ENCODE results near the gene GAB4. TPM values are rescaled to one million over a fixed set of nuclear protein-coding genes. Genes with fewer than 3 reads are reported as not detected.

The GAB4 gene
- total and polyA plus RNA-seq, 2 donors (not counting 3 experiments of a cell fraction or from before 2014, with no cell fraction given): not detected

DNA sequence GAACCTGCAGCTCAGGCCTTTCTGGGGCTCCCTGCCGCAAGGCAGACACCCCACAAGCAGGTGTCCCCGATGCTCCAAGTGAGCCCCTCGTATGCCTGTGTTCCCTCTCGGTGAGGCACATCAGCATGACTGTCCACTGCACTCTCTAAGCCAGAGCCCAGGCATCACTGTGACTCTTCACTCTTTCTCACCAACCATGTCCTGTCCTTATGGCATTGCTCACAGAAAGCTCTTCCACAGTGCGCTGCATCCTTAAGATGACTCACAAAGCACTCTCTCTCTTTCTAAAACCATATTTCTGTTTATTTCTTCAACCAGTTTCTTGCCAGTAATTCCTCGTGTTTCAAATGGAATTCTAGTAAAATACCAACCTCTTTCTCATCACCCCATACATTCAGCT, 18.1 kb downstream of the GAB4 start:
- no TSS peak for BruUV-seq (replicated peaks)

DNA sequence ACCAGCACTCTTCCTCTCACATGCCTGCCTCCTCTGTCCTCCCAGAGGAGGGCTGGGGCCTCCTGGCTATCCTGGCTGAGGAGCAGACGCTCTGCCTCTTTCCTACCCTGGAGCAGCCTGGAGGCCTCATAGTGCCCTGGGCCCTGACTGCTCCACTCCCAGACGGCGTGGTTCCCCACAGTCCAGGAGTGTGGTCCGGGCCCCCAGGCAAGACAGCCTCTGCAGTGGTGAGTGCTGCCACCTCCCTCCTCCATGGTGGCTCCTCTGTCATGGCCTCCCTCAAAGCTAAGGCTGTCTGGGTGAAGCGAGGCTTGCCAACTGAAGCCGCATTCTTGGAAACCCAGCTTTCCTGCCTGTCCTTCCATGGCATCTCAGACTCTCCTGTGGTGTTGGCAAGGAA, 19.8 kb downstream of the GAB4 start:
- Histone ChIP-seq H3K36me3 (ENCODE audit: control insufficient read depth in 2 of 2, extremely low read depth in 1 of 2, insufficient read depth in 2 of 2, low read length in 2 of 2) (no peaks in the 10 kb centered on the region), H3K79me2 (ENCODE audit: control insufficient read depth, insufficient read depth, low read length) (no peaks in the 10 kb centered on the region), H2AFZ (ENCODE audit: low read depth, low read length) (no peak overlapping the region), H3K9ac (replicated peaks; ENCODE audit: extremely low read depth, insufficient read depth, low read length) (no peak overlapping the region), H3K9me3 (replicated peaks; ENCODE audit: control insufficient read depth, insufficient read depth, low read length) (no peaks in the 10 kb centered on the region), H4K20me1 (replicated peaks; ENCODE audit: control insufficient read depth, extremely low read depth, insufficient read depth, low read length) (no peaks in the 10 kb centered on the region), H3K9me1 (replicated peaks; ENCODE audit: control insufficient read depth, extremely low read depth, insufficient read depth, low read length) (no peaks in the 10 kb centered on the region), H3K27me3 (ENCODE audit: control insufficient read depth in 2 of 2, insufficient read depth in 2 of 2, low read length in 2 of 2) (no peaks in the 10 kb centered on the region), H3K4me2 (ENCODE audit: insufficient read depth, low read length) (no peak overlapping the region), H3K4me3 (replicated peaks in 1 of 3; ENCODE audit: insufficient read depth in 1 of 3, low read depth in 1 of 3, low read length in 3 of 3) (no peak overlapping the region), H3K27ac (ENCODE audit: insufficient read depth, low read depth, low read length) (no peak overlapping the region), H3K4me1 (ENCODE audit: control insufficient read depth, extremely low read depth, insufficient read depth, low read length) (no peaks in the 10 kb centered on the region)
- FAIRE-seq (no peak), DNase-seq (ENCODE audit: low read depth, low spot score) (no peak)
- dilution Hi-C loops (cut with MboI; ENCODE audit: extremely low pct_ligation_motif_present, low sequenced_read_pairs) (no loop called here), intact Hi-C loops (cut with micrococcal nuclease) (no loop called here)
- BruUV-seq (replicated peaks): no TSS peak
- CTCF ChIA-PET: no interaction called here
- POLR2A ChIA-PET: no interaction called here
- TF ChIP-seq, protein P1, sequence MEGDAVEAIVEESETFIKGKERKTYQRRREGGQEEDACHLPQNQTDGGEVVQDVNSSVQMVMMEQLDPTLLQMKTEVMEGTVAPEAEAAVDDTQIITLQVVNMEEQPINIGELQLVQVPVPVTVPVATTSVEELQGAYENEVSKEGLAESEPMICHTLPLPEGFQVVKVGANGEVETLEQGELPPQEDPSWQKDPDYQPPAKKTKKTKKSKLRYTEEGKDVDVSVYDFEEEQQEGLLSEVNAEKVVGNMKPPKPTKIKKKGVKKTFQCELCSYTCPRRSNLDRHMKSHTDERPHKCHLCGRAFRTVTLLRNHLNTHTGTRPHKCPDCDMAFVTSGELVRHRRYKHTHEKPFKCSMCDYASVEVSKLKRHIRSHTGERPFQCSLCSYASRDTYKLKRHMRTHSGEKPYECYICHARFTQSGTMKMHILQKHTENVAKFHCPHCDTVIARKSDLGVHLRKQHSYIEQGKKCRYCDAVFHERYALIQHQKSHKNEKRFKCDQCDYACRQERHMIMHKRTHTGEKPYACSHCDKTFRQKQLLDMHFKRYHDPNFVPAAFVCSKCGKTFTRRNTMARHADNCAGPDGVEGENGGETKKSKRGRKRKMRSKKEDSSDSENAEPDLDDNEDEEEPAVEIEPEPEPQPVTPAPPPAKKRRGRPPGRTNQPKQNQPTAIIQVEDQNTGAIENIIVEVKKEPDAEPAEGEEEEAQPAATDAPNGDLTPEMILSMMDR (IDR thresholded peaks at IDR 0.05; ENCODE audit: extremely low read depth in 1 of 2, insufficient read depth in 1 of 2, low read depth in 1 of 2, low read length in 2 of 2): no peak
- TF ChIP-seq EZH2 (IDR thresholded peaks at IDR 0.05; ENCODE audit: borderline replicate concordance, low read depth, low read length, severe bottlenecking): no peak
- TF ChIP-seq POLR2A (IDR thresholded peaks at IDR 0.05; ENCODE audit: low read depth, low read length): no peak
- TF ChIP-seq, protein P2, sequence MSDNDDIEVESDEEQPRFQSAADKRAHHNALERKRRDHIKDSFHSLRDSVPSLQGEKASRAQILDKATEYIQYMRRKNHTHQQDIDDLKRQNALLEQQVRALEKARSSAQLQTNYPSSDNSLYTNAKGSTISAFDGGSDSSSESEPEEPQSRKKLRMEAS (IDR thresholded peaks at IDR 0.05; ENCODE audit: insufficient read depth, insufficient read length): no peak
- TF ChIP-seq JUN (IDR thresholded peaks at IDR 0.05; ENCODE audit: borderline replicate concordance, insufficient read depth, insufficient read length, low read depth): no peak
- no peak for TF ChIP-seq FOS (IDR thresholded peaks at IDR 0.05; ENCODE audit: borderline replicate concordance, insufficient read depth, low read length)
- TF ChIP-seq GATA2 (IDR thresholded peaks at IDR 0.05; ENCODE audit: insufficient read depth, insufficient read length, low read depth, low read length): no peak
- TF ChIP-seq POLR2AphosphoS5 (IDR thresholded peaks at IDR 0.05; ENCODE audit: insufficient read depth, low read depth, low read length): no peak
- no peak for TF ChIP-seq MYC (IDR thresholded peaks at IDR 0.05; ENCODE audit: low read depth, low read length)

More for the DNA sequence above, 18.1 kb downstream of the GAB4 start:
- CTCF ChIA-PET: no interaction called here
- H3K4me2 ChIP-seq (ENCODE audit: insufficient read depth, low read length): no peak overlapping the region
- POLR2A ChIA-PET: no interaction called here
- H3K4me3 ChIP-seq (replicated peaks in 1 of 3; ENCODE audit: insufficient read depth in 1 of 3, low read depth in 1 of 3, low read length in 3 of 3): no peak overlapping the region
- dilution Hi-C loops (cut with MboI; ENCODE audit: extremely low pct_ligation_motif_present, low sequenced_read_pairs): no loop called here
- intact Hi-C loops (cut with micrococcal nuclease): no loop called here
- H3K79me2 ChIP-seq (ENCODE audit: control insufficient read depth, insufficient read depth, low read length): no peaks in the 10 kb centered on the region
- no peak overlapping the region for H3K9ac ChIP-seq (replicated peaks; ENCODE audit: extremely low read depth, insufficient read depth, low read length)
- H3K27me3 ChIP-seq (ENCODE audit: control insufficient read depth in 2 of 2, insufficient read depth in 2 of 2, low read length in 2 of 2): no peaks in the 10 kb centered on the region
- H2AFZ ChIP-seq (ENCODE audit: low read depth, low read length): no peak overlapping the region
- H3K36me3 ChIP-seq (ENCODE audit: control insufficient read depth in 2 of 2, extremely low read depth in 1 of 2, insufficient read depth in 2 of 2, low read length in 2 of 2): no peaks in the 10 kb centered on the region
- no peaks in the 10 kb centered on the region for H4K20me1 ChIP-seq (replicated peaks; ENCODE audit: control insufficient read depth, extremely low read depth, insufficient read depth, low read length)
- DNase-seq (ENCODE audit: low read depth, low spot score) (no peak), FAIRE-seq (no peak)
- H3K4me1 ChIP-seq (ENCODE audit: control insufficient read depth, extremely low read depth, insufficient read depth, low read length): no peaks in the 10 kb centered on the region
- TF ChIP-seq, protein P1 (IDR thresholded peaks at IDR 0.05; ENCODE audit: extremely low read depth in 1 of 2, insufficient read depth in 1 of 2, low read depth in 1 of 2, low read length in 2 of 2): no peak
- TF ChIP-seq EZH2 (IDR thresholded peaks at IDR 0.05; ENCODE audit: borderline replicate concordance, low read depth, low read length, severe bottlenecking) (no peak), MYC (IDR thresholded peaks at IDR 0.05; ENCODE audit: low read depth, low read length) (no peak), POLR2AphosphoS5 (IDR thresholded peaks at IDR 0.05; ENCODE audit: insufficient read depth, low read depth, low read length) (no peak), GATA2 (IDR thresholded peaks at IDR 0.05; ENCODE audit: insufficient read depth, insufficient read length, low read depth, low read length) (no peak), POLR2A (IDR thresholded peaks at IDR 0.05; ENCODE audit: low read depth, low read length) (no peak)
- no peaks in the 10 kb centered on the region for H3K9me3 ChIP-seq (replicated peaks; ENCODE audit: control insufficient read depth, insufficient read depth, low read length)
- H3K9me1 ChIP-seq (replicated peaks; ENCODE audit: control insufficient read depth, extremely low read depth, insufficient read depth, low read length): no peaks in the 10 kb centered on the region
- no peak overlapping the region for H3K27ac ChIP-seq (ENCODE audit: insufficient read depth, low read depth, low read length)
